ENCODE data around the gene CA5A.
"Not testable (repeated sequence)": the region's sequence is repeated elsewhere in the genome, so short reads cannot be mapped to it uniquely, and the experiment has no call there.

CA5A gene

GRCh38 chr16:87947356-87948118 lies 11.2 kb upstream of the CA5A start:
- no peak for FAIRE-seq

- no peak for FAIRE-seq
Measured at GRCh38 chr16:87946596-87947347, 10.4 kb upstream of the CA5A start.

GRCh38 chr16:87945351-87946042 lies 9.2 kb upstream of the CA5A start:
- no peak for FAIRE-seq

GRCh38 chr16:87942680-87943079 lies 6.4 kb upstream of the CA5A start:
- FAIRE-seq: no peak

- FAIRE-seq: no peak
Measured at GRCh38 chr16:87939562-87940423, 3.5 kb upstream of the CA5A start.

GRCh38 chr16:87938412-87938949 lies 2.2 kb upstream of the CA5A start:
- no peak for FAIRE-seq

- FAIRE-seq: not testable (repeated sequence)
Measured at GRCh38 chr16:87937231-87937542, 858 bp upstream of the CA5A start.

GRCh38 chr16:87936016-87936374 lies 334 bp downstream of the CA5A start:
- FAIRE-seq: not testable (repeated sequence)

GRCh38 chr16:87934752-87935425 lies 1.4 kb downstream of the CA5A start:
- FAIRE-seq: not testable (repeated sequence)

GRCh38 chr16:87933140-87933495 lies 3.2 kb downstream of the CA5A start:
- no peak for FAIRE-seq

- not testable (repeated sequence) for FAIRE-seq
Measured at GRCh38 chr16:87932475-87933139, 3.7 kb downstream of the CA5A start.

GRCh38 chr16:87931504-87931903 lies 4.8 kb downstream of the CA5A start:
- no peak for FAIRE-seq

- no peak for FAIRE-seq
Measured at GRCh38 chr16:87930456-87930855, 5.9 kb downstream of the CA5A start.

GRCh38 chr16:87929986-87930385 lies 6.3 kb downstream of the CA5A start:
- no peak for FAIRE-seq

GRCh38 chr16:87927195-87927562 lies 9.2 kb downstream of the CA5A start:
- FAIRE-seq: no peak

- no peak for FAIRE-seq
Measured at GRCh38 chr16:87926246-87927194, 9.8 kb downstream of the CA5A start.

- FAIRE-seq: no peak
Measured at GRCh38 chr16:87924811-87925670, 11.3 kb downstream of the CA5A start.

GRCh38 chr16:87924041-87924810 lies 12.1 kb downstream of the CA5A start:
- FAIRE-seq: no peak

Measured in endometrium (tissue), 2 donors.